NCI-H2227 treated with DMSO at 0.1 percent for 48 hours (cell line): Measurements from ENCODE around the gene MTUS2.

Experiments used
- DNase-seq: peaks from one replicate; lab custom pipeline; 2025; lab: John Stamatoyannopoulos, UW

Gene MTUS2

GRCh38 chr13:29028868-29029267, 208.7 kb downstream of the MTUS2 start:
- no peak for DNase-seq

- no peak for DNase-seq
Measured at GRCh38 chr13:29038700-29039099, 218.6 kb downstream of the MTUS2 start.

DNA sequence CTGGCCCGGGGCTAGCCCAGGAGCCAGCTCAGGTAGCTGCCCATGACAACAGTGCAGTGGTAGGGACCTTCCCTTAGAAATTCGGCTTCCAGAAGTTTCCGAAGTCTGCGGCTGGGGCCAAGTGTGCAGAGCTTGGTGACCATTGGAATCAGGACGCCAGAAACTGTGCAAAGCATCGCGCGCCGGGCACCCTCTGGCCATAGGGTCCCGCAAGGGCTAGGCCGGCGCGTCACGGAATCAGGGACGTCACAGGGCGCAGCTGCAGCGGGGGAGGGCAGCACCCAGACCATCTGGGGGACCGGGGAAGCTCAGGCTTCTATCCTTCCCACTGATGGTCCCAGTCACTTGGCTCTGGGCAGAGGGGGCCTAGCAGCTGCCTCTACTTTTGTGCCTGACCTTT, 219.1 kb downstream of the MTUS2 start:
- DNase-seq: no peak

DNA sequence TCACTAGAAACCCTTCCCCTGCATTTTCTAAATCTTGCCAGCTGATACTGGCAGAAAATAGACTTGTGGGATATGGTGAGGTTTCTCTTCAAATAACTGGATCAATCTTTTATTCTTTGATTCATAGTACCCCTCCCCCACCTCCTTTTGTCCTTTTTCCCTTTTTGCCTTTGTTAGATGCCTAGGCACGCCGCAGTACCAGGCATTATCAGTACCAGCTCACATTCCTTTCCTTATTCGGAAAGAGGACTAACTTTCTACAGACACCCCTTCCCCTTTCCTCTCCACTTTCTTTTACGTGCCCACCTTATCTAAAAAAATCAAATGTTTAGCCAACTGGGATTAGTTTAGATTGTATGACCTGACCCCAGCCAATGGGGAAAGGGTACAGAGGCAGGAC, 226.4 kb downstream of the MTUS2 start:
- DNase-seq: no peak

GRCh38 chr13:29049524-29049923, 229.4 kb downstream of the MTUS2 start:
- no peak for DNase-seq

GRCh38 chr13:29050719-29051118, 230.6 kb downstream of the MTUS2 start:
- DNase-seq: no peak

DNA sequence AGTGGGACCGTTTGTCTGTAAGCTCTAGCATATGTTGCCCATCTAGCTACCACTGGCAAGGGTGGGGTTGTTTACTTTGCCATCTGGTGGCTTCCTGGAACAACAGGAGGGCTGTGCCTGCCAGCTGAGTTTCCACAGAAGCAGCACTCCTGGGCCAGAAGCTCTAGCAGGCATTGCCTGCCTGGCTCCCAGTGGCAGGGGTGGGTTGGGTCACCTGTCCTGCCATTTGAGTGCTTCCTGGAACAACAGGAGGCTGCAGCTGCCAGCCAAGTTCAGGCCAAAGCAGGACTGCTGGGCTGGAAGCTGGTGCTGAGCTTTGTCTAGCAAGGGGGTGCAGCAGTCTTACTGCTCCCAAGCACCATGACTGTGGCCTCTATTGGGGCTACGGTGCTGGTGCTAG, 239.7 kb downstream of the MTUS2 start:
- DNase-seq: no peak

DNA sequence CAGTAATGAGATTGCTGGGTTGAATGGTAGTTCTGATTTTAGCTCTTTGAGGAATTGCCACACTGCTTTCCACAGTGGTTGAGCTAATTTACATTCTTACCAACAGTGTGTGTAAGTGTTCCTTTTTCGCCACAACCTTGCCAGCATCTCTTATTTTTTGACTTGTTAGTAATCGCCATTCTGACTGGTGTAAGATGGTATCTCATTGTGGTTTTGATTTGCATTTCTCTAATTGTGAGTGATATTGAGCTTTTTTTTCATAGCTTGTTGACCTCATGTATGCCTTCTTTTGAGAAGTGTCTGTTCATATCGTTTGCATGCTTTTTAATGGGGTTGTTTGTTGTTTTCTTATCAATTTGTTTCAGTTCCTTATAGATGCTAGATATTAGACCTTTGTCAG, 245.0 kb downstream of the MTUS2 start:
- DNase-seq: no peak

- no peak for DNase-seq
Measured at GRCh38 chr13:29067306-29067945, 247.3 kb downstream of the MTUS2 start.

- DNase-seq: no peak
Measured at GRCh38 chr13:29073755-29074154, 253.6 kb downstream of the MTUS2 start.

DNA sequence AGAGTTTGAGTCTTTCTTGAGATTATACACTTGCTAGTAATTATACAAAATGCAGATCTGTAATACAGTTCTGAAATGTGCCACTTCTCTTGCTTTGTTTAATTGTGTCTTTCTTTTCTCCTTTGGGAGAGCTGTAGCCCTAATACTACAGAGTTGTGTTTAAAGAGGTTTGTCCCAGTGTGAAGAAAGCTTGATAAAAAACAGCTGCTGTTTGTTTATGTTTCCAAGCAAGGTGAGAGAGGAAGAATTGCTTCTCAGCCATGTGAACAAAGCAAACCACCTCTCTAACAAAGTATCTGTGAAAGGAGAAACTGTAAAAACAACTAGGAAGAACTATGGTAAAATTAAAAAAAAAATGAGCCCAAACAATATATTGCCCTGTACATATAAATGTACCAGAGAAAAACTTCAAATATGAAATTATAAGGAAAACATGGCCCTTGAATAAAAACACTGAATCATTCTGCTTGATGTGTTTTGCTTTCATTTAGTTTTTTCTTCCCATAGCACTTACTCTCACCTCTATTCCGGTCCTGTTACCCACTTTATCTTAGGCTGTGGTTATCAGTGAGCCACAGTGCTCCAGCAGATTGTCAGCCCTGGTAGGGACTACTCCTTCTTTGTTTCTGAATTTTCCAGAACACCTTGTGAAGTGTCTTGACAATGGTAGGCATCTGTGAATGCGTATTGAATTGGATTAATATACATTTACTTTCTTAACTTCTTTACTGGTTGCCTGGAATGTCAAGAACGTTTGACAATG, 257.1 kb downstream of the MTUS2 start:
- no peak for DNase-seq

DNA sequence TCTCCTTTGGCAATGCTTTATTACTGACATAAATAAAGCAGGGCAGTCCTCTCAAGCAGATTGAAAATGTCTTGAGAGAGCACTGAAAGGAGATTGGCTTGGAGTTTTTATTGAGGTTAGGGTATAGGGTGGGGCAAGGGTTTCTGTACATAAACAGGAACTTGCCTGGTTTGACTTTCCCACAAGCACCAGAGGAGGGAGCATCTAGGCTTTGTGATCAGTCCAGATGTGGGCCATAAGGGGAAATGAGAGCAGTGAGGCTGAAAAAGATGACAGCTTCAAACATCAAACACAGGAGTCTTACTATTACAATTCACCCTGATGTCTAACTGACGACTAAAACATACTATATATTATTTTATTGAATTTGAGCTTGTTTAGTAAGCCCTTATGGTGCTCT, 260.9 kb downstream of the MTUS2 start:
- no peak for DNase-seq

GRCh38 chr13:29081697-29082440, 261.7 kb downstream of the MTUS2 start:
- no peak for DNase-seq

GRCh38 chr13:29099781-29100406, 279.8 kb downstream of the MTUS2 start:
- DNase-seq: no peak

DNA sequence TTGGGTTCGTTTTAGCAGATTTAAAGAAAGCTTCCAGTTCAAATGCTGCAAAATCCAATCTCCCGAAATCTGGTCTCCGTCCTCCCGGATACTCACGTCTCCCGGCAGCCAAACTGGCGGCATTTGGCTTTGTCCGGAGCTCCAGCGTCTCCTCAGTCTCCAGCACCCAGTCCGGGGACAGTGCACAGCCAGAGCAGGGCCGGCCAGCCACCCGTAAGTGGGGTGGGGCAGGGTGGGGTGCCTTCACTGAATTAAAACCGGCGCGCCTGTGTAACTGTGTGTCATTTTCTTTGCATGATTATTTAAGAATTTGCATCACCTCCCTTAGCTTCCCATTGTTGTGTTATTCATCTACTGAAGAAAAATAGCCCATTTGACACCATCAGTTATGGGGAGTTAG, 280.6 kb downstream of the MTUS2 start:
- no peak for DNase-seq

DNA sequence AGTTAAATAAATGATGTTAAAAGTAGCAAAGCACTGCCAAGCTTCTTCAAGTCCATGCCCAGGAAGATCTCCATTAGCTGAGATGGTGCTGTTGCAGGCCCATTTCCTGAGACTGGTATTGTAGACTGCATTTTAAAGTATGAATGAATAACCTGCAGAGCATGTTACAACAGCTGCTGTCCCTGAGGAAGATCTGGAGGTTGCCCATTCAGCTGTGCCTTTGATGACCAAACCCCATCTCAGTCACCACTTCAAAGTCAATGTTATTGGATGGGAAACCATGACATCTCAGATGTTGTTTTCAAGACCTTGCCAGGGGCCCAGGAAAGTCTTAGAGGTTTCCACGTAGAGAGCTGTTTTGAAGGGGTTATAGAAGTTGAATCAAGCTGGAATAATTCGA, 281.3 kb downstream of the MTUS2 start:
- DNase-seq: no peak

DNA sequence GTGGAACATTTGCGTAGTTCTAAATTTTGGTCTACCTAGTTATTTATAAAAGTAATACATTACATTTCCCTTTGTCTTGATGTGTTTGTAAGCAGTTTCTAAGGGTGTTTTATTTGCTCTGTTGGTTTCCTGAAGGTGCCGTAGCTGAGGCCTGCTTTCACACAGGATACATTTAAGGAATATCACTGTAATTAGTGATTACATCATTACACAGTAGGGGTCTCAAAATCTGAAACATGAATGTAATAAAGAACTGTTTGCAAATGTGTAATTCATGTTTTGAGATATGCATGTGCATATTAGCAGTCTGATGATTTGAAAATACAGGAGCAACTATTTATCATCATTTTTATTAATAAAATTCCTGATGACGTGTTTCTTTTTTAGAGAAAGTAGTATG, 281.8 kb downstream of the MTUS2 start:
- no peak for DNase-seq

- DNase-seq: no peak
Measured at GRCh38 chr13:29103065-29103800, 283.1 kb downstream of the MTUS2 start.

DNA sequence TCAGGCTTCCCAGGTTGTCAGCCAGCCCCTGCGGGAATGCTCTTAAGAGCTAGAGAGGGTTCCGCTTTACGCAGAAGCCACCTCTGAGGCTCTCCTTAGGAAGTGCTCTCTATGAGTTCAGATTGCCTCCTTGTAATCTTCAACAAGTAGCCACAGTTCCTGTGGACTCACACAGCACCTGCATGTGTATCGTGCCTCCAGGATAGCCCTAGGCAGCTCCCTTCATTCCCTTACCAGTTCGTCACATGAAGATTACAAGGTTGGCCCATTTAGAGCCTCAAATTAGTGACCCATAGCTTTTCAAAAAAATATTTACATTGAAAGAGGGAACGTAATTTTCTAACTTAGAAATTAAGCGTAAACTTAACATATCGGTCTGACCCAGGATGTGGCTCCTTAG, 284.3 kb downstream of the MTUS2 start:
- no peak for DNase-seq

DNA sequence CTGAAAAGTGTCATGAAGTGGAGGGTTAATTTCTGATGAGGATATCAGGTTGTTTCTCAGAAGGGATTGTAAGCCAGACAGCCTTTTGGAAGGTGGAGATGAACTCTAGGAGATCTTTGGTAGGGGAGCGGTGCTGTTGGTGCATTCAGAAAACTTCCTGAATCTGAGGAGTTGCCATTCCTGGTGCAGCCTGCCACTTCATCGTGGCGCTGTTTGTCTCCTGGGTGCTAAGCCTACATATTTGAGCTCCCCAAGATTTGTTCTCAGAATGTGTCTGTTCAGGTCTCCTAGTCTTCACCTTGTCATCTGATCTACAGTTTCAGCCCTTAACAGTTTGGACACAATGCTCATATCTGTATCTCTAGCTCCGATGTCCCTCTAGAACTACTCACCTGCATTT, 285.6 kb downstream of the MTUS2 start:
- no peak for DNase-seq

- no peak for DNase-seq
Measured at GRCh38 chr13:29106651-29107050, 286.5 kb downstream of the MTUS2 start.
